GM19099 (cell line): ENCODE results near the gene LPP.

Experiments
- POLR2A ChIP-seq: IDR thresholded peaks from 3 replicates; pipeline ENCODE4 v1.6.1; 2011; ENCODE audit warnings: low read depth; ENCODE audit not compliant: insufficient read length; ENCODE audit errors: extremely low read depth

The LPP gene

DNA sequence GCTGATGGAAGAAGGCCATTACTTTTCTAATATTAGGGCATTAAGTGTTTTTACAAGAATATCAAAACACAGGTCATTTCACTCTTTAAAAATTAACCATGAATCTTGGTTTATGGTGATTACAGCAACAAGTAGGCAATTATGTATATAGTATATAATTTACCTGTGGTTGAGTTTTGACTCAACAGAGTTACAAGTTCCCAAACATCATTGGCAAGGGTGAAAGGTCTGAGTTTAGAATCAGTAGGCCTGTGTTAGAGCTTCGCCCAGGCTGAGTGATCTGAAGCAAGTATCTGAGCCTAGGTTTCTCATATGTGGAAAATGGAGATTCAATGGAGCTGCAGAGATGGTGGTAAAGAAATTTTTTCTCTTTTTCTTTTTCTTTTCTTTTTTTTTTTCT is 25.1 kb upstream of the LPP start:
- no peak for TF ChIP-seq POLR2A

DNA sequence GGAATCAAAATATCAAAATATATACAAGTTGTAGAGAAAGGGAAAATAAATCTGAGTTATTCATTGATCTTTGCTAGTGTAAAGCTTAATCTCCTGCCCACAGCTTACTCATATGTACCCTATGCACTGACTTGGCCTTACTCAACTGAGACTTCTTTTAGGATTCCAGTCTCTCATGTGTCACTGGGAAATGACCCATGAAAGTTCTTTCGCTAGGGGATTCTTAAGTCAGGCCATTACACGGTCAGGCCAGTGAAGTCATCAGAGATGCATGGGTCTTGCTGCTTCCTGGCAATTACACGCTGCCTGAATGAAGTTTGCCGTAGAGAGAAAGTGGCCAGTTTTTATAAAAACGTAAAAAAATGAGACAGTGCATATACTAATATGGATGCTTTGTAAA is 20.7 kb upstream of the LPP start:
- no peak for TF ChIP-seq POLR2A

GRCh38 chr3:188133646-188134045 is 20.3 kb upstream of the LPP start:
- no peak for TF ChIP-seq POLR2A

DNA sequence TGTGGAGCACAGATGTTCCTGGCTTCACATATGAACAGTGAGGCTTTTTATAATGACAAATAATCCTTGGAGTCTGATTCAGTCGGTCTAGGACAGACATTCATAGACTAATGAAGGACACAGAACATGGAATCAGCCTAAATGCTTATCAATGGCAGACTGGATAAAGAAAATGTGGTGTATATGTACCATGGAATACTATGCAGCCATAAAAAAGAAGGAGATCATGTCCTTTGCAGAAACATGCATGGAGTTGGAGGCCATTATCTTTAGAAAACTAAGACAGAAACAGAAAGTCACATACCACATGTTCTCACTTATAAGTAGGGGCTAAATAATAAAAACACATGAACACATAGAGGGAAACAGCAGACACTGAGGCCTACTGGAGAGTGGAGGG is 19.9 kb upstream of the LPP start:
- TF ChIP-seq POLR2A: no peak

GRCh38 chr3:188134856-188135255 is 19.1 kb upstream of the LPP start:
- no peak for TF ChIP-seq POLR2A

DNA sequence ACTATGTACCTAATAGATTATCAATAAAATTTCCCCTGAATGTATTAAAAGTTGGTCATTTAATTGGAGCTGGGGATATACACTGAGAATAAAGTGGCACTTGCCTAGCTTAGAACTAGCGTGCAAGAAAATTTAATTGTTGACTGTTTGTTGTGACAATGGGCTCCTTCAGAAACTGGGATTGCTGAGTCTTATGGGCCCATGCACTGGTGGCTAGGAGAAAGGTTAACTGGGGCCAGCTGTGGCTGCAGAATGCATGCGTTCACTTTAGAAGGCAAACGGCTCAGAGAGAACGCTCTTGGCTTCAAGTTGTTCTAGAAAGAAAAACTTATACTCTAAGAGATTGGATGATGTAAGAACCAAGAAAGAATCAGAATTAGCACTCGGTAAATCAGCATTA is 18.7 kb upstream of the LPP start:
- TF ChIP-seq POLR2A: no peak

- no peak for TF ChIP-seq POLR2A
These were observed 16.9 kb upstream of the LPP start for GRCh38 chr3:188137051-188137450.

GRCh38 chr3:188139466-188139865 is 14.5 kb upstream of the LPP start:
- TF ChIP-seq POLR2A: no peak

GRCh38 chr3:188146219-188146618 is 7.7 kb upstream of the LPP start:
- TF ChIP-seq POLR2A: no peak

DNA sequence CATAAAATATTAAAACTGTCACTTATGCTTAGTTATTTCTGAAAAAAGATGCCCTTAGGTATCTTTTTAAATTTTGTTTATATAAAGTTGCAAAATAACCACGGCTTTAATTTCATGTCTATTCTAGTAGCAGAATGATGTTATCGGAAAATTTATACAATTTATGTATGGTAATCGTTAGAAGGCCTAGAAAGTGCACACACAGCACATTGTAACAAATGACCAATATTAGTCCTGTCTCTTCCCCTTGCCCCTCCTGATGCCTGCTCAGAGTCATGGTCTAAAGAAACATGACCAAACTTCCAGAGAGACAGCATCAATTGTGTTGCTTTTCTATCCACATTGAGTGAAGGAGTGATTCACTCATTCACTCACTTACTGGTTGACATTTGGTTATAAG is 6.2 kb upstream of the LPP start:
- TF ChIP-seq POLR2A: no peak

DNA sequence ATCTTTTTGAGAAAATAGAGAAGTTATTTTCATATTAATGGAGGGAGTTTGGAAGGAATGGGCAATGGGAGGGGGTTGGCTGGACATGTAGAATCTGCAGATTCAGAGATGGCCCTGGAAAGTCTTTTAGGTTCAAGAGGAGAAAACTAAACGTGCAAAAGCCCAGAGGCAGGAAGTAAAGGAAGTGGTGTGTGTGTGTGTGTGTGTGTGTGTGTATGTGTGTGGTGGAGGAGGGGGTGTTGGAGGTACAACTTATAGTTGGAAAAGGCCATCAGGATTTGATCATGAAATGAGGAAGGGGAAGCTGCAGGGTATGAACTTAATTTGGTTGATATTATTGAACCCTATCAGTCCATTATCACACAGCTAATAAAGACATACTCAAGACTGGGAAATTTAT is 5.6 kb upstream of the LPP start:
- no peak for TF ChIP-seq POLR2A

- no peak for TF ChIP-seq POLR2A
These were observed 4.4 kb upstream of the LPP start for GRCh38 chr3:188149587-188149986.

DNA sequence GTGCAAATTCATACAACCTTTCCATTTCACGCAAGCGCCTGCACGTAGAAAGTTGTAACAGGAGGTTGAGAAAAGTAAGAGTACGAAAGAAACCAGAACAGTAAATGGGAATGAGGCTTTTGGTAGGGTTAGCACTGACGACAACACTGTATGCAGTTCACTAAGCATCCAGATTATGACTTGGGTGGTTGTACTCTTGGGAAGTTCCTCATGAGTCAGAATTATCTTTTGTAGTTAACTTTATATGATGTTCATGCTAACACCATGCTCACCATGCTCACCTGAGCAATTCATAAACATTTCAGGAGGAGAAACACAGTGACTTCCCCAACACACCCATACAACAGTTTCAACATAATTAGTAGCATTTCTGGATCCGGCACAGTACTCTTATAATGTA is 3.0 kb upstream of the LPP start:
- no peak for TF ChIP-seq POLR2A

DNA sequence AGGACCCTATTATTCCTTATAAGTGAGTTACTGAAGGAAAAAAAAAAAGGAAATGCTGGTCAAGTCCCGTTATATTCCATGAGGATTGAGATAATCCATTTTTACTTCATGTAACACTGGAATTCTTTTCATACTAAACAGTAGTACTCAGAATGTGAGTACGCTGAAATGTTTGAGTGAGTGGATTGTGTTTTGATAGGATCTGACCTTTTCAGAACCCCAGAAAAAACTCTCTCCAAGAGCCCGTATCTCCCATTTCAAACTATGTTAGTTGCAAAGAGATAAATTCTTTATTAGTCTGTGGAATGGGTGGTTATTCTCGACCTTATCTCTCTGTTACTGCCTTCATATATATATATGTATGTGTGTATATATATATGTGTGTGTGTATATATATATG is 2.5 kb upstream of the LPP start:
- no peak for TF ChIP-seq POLR2A

- no peak for TF ChIP-seq POLR2A
These were observed 1.1 kb upstream of the LPP start for GRCh38 chr3:188152660-188153436.

DNA sequence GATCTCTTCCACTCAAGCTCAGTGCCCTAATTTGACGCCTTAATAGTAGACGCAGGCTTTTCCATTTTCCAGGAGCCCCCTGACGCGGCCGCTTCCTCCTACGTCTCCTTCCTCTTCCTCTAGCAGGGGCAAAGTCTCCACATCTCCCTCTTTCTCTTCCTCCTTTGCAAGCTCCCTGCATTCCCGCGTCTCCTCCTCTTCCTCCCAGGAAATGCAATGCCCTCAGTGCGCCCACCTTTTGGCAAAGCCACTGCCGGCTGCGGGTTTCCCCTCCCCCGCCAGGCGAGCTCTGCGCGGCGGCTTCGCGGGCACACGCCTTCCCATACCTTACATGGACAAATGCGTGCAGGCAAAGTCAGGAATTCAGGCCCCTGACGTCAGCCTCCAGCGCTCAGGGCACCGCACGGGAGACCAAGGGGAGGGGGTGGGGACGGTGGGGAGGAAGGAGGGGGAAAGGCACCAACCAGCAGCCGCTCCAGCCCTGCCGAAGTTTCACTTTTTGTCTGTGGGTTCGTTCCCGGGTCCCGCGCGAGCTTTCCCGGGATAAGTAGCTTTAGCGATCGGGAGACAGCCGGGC is 432 bp upstream of the LPP start:
- no peak for TF ChIP-seq POLR2A
